Hematopoietic multipotent progenitor cell treated with erythropoietin and hydrocortisone succinate and interleukin-3 and kit ligand, for 15 days (in vitro differentiated cells): ENCODE data around the gene LRRC75B.
"Not testable (repeated sequence)": the region's sequence is repeated elsewhere in the genome, so short reads cannot be mapped to it uniquely, and the experiment has no call there.

Experiments used
- DNase-seq: peaks from one replicate; pipeline ENCODE4 v3.0.0-alpha.2; 2015; ENCODE audit warnings: low spot score

The LRRC75B gene

DNA sequence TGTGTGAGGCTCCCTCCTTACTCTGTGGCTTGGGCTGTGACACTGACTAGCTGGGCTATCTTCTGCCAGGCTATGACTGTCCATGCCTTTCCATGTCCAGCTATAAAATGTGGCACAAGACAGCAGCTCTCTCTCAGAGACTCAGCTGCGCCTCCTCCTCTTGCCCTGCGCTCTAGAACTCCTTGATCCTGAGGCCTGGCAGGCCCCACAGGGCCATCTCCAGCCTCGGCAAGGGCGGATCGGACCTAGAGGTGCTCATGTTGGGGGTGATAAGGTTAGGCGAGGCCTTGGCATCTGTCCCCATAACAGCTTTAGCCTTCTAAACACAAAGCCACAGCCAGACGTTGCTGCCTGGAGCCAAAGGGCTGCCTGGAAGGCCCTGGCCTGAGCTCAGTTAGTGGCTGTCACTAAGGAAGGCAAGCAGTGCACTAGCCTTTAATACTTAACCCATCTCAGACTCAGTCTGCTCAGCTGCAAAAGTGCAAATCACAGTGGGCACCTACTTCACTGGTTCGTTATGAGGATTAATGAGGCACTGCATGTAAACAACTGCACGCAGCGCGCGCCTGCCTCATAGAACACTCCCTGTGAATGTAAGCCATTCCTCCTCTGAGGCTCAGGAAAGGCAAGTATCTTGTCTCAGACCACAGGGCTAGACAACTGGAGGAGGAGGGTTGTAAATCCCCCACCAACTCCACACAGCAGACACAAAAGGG lies 39.1 kb downstream of the LRRC75B start:
- peak; percentile 93 for DNase-seq

DNA sequence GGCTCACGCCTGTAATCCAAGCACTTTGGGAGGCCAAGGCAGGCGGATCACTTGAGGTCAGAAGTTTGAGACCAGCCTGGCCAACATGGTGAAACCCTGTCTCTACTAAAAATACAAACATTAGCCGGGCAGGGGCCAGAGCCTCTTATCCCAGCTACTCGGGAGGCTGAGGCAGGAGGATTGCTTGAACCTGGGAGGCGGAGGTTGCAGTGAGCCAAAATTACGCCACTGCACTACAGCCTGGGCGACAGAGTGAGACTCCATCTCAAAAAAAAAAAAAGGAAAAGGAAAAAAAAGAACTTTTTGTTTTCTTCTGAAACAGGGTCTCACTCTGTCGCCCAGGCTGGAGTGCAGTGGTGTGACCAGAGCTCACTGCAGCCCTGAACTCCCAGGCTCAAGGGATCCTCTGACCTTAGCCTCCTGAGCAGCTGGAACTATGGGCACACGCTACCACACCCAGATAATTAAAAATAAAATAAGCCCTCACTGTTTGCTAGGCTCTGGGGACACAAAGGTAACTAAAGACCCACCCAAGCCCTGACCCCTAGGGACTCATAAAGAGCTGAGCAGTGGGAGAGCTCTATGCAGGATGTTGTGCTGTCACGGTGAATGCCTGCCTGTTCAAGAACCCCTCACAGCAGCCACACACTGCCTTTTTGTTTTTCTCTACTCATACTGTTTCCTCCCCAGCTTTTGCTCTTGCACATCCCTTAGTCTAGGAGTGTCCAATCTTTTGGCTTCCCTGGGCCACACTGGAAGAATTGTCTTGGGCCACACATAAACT lies 40.2 kb downstream of the LRRC75B start:
- not testable (repeated sequence) for DNase-seq

DNA sequence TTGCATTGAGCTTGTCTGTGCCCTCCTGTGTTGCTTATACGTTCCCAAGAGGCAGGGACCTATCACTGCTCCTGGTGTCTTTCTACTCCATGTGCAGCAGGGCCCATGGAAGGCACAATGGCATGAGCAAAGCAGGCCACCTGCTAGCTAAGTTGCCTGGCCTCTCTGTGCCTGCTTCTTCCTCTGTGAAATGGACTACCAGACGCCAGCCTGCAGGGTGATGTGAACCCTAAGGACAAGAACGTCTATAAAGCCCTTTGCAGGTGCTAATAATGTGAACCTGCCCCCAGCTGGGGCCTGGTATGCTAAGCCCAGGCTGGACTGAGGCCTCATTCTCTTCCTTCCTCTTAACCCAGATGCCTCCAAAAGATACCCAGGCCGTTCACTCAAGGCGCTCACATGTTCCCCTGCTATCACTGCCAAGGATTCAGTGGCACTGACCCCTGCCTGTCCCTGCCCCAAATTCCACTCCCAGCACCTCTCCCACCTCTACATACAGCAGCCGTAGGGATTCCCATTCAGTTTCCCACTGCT lies 41.9 kb downstream of the LRRC75B start:
- no peak for DNase-seq

DNA sequence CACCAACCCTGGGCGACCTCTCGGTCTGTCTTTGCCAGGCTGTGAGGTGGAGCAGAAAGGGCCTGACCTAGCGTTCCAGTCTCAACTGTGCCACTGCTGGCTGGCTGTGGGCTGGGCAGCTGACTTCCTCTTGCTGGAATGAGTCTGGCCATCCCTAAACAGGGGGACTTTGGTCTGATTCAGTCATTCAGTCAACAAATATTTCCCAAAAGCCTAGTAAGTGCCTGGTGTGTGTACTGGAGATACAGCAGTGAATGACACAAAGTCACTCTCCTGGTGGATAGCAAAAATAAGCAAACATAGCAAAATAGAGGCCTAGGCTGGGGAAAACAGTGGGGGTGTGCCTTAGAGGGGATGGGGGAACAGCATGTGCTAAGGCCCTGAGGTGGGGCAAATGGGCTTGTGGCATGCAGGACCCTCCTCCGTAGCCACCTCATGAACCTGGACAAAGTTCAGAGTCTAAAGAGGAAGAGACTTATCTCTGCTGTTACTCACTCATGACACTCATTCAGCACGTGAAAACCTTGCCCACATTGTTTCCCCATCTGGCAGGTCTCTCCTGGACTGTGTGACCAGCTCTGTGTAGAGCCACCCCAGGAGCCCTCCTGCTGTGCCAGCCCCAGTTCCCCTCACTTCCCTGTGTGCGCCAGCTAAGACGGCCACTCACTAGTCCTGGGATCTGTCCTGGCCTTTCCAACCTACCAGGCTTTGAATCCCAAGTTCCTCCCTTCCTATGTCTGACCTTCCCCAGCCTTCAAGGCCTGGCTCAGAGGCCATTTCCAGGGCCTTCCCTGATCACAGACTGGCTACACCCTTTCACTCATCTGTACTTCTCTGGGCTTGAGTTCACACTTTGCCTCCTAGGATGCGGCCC lies 42.6 kb downstream of the LRRC75B start:
- DNase-seq, result no peak

DNA sequence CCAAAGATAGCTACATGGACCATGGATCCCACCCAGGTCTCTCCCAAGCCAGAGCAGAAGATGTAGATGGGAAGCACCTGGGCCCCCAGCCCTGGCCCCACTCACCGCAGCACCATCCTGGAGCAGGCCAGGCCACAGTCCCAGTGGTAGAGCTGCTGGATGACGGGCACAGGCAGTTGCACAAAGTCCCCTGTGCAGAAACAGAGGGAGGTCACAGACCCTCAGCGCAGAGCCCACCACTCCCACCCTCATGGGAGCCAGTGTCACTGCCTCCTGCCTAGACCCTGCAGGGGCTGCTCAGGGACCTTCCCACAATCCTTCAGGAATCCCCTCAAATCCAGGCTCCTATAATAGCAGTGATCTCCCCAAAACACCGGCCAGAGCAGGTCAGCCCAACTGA lies 44.1 kb downstream of the LRRC75B start:
- DNase-seq, result no peak

DNA sequence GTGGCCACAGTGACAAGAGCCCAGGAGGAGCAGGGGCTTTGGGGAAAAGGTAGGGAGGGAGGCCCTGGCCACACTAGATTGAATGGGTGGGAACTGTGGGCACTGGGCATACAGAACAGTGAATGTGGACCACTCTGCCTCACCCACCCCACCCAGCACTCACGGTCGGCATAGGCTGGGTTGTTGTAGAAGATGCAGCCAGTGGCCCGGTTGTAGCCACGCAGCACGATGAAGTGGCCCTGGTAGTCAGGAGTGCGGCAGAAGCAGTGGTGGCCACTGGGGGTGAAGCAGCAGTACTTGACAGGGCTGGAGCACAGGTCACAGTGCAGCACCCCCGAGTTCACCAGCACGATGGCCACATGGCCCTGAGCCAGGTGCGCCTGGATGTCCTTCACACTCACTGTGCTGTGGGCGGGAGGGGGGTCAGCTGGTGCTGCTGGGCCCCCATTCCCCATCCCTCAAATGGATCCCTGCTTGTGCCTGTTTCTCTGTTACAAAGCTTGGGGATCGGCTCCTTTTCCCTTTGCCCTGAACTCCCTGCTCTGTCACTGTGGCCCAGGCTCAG lies 49.1 kb downstream of the LRRC75B start:
- no peak for DNase-seq

DNA sequence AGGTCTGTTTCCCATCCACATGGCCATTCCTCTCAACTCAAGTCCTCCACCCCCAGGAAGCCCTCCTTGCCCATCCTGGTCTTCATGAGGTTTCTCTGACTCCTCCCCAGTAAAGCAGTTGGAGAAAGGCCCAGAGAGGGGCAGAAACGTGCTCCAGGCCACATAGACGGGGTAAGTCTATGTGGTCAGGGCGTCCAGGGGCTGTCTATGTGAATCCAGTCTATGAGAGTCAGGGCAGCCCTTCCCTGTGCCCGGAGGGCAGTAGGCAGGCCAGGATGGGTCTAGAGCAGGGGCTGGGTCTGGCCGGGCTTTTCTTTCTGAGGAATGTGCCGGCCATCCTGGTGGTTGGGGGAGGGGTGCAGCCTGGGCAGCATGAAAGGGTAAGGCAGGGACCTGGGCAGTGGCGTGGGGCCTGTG lies 49.7 kb downstream of the LRRC75B start:
- DNase-seq, result no peak

DNA sequence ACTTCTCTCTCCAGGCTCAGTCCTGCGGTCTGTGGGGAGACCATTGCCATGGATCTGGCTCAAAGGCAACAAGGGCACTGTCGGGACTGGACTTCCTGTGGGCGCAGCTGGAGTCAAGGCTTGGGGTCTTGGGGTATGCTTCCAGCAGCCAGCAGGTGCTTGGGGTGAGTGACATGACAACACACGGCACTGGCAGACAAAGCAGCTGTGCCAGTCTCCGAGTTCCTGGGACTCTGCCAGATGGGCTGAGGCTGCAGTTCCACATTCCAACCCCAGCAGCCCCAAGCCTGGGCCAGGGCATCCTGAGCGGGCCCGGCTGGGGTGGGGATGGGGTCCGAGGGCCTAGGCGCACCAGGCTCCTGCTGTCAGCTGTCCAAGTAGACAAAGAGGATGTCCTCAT lies 50.2 kb downstream of the LRRC75B start:
- DNase-seq, result no peak

DNA sequence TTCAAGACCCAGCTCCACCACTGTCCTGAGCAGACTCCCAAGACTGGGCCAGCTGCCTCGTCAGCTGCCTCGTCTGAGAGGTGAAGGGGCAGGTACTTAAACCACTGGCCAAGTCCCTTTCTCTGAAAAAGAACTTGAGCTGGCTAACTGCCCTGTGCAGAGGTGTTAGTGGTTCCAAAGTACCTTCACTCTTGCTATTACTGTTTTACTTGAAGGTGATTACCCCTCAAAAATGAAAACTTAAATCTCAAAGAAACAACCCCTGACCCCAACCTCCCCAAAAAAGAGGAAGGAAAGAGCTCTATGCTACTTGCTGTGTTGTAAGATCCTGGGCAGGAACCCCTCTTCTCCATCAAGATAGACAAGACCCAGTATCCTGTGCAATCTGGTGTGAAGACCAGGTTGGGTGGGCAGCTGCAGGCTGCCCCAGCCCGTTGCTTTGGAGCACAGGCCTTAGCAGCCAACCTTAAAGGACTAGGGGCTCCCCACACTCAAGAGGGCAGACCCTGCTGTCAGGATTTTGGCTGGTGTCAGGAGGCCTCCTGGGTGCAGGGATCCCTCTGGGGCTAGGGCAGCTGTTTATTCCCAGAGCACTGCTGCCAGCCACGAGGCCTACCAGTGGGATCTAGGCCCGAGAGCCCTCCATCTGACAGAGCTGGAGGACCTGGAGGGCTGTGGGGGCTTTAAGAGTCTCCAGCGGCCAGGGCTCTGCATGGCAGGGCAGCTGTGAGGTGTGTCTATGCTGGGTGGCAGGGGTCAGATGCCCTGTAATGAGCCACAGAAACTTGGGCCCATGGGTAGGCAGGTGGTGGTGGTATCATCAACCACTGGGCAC lies 51.0 kb downstream of the LRRC75B start:
- no peak for DNase-seq

DNA sequence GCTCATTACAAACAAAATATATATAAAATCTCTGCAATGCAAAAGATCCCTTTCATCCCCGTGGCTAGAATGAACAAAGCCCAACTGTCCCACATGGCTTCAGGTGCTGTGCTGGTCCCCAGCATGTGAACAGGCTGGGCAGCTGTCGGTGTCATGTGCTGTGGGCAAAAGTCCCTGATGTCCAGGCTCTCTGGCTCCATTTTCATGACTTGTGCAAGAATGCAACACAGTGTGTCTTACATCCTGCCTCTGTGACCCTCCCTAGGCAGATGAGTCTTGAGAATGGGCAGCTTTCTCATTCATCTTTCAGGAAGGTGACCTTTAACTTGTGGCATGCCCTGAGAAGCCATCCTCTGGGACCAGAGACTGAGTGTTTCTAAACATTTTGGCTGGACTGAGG lies 52.4 kb downstream of the LRRC75B start:
- DNase-seq, result no peak

DNA sequence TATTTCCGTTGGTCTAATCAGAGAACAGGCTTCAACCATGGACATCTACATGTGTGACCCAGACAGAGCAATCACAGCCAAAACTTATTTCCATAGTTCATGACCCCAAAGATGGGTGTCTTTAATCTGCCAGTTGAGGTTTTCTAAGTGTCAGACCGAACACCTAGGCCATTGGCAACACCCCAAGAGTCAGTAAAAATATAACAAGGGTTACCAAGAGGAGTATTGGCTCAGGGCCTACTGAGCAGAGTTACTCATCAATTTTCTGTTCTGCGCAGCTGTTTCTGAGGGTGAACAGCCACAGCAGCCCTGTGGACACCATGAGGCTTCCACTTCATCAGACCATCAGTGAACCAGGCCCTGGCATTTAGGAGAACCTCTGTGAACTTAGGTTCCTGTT lies 56.8 kb downstream of the LRRC75B start:
- DNase-seq, result no peak
